DMS 273 treated with DMSO at 0.1 percent for 48 hours (cell line): Measurements from ENCODE around the gene ADISSP.
A peak's percentile ranks its signal among the peaks of the same experiment; 100 is the strongest.

Experiments used
- DNase-seq: peaks from one replicate; lab custom pipeline; 2025; lab: John Stamatoyannopoulos, UW

ADISSP gene

DNA sequence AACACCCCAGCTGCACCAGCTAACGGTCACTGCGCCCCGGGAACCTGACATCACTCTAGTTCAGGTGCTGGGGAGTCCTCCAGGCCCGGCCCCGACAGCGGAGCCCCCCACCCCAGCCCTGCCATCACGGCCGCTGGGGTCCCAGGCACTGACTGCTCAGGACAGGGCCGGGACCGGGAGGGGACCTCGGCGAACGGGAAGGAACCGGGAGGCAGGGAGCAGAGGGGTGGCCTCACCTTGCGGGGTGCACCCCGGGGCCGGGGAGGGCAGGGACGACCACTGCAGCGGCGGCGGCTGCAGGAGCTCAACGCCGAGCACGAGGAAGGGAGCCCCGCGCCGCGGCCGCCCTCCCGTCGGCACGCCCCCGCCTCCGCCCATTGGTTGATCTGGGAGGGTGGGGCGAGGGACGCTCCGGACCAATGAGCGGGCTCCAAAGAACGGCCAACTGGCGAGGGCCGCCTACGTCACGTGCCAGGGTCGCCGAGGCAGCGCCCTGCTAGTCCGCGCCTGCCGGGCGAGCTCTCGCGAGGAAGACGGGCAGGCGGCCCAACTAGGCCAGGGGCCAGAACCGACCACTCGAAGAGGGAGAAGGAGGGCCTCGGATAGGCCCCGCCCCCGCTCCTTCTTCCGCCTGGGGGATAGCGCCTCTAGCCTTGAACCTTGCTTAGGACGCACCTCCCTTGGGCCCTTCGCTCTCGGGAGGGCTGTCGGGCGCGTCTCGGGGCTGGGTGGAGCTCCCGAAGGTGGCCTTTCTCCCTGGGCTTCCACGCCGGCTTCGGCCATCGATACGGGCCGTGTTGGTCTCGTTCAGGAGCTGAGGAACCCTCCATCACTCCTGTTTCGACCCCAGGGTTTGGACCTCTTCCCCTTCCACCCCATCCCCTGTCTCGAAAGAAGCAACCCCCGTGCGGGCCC lies at the start of gene ADISSP:
TSS of gene ADISSP (minus strand) at position 327 of the 915 bp plus-strand sequence. CDS start 7,653 bp downstream, outside the sequence.
- DNase-seq, result peak; percentile 96

DNA sequence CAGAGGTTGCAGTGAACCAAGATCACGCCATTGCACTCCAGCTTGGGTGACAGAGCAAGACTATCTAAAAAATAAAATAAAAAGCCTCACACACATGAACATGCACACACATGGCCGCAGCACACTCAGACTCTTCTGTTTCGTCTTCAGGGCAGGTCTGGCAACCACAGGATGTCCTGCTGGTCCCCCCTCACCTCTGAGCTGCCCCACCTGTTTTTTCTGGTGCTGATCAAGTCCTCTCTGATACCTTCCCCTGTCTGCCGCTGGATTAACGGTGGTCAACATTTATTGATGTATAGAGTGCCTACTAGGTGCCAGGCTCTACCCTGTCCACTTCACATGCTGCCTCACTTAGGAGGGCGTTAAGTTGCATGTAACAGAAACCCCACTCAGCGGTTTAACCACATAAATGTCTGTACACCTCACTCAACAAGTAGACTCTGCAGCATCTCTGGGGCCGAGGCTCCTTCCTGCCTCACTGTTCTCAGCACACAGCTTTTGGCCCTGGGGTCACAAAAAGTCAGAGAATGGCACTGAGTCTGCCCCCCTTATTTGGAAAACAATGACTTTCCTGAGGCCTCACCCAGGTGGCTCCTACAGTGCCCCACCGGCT lies 48.3 kb upstream of the ADISSP start:
- no peak for DNase-seq

DNA sequence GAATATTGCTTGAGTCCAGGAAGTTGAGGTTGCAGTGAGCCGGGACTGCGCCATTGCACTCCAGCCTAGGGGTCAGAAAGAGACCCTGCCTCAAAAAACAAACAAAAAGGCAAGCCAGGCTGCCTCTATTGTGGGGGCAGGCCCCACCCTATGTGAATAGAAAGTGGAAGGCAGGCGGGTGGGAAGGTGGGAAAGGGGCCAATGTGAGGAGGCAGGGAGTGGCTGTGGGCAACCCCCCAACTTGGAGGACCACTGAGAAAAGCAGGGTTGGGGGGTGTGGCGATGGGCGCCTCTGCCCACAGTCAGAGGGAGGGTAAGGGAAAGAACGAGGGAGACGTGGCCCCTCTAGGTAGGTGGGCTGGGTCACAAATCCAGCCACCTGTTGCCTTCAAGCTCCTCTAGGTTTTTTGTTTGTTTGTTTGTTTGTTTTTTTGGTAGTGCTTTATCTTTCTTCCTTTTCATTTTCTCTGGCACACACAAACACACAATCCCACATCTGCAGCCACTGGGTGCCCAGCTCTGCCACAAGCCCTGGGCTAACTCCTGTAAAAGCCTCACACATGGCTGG lies 47.5 kb upstream of the ADISSP start:
- DNase-seq, result no peak

DNA sequence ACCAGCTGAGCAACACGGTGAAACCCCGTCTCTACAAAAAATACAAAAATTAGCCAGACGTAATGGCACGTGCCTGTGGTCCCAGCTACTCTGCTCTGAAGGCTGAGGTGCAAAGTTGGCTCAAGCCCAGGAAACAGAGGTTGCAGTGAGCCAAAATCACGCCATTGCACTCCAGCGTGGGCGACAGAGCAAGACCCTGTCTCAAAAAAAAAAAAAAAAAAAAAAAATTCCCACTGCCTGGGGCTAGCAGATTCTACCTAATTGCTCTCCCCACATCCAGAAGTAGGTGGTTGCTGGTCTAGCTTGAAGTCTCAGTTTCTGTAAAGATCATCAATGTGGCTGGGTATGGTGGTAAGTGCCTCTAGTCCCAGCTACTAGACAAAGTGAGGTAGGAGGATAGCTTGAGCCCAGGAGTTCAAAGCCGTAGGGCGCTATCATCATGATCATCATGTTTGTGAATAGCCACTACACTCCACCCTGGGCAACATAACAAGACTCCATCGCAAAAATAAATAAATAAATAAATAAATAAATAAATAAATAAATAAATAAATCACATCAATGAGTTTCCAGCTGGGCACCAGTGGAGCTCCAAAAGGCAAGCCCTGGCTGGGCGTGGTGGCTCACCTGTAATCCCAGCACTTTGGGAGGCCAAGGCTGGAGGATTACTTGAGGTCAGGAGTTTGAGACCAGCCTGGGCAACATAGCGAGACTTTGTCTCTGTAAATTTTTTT lies 46.5 kb upstream of the ADISSP start:
- no peak for DNase-seq

DNA sequence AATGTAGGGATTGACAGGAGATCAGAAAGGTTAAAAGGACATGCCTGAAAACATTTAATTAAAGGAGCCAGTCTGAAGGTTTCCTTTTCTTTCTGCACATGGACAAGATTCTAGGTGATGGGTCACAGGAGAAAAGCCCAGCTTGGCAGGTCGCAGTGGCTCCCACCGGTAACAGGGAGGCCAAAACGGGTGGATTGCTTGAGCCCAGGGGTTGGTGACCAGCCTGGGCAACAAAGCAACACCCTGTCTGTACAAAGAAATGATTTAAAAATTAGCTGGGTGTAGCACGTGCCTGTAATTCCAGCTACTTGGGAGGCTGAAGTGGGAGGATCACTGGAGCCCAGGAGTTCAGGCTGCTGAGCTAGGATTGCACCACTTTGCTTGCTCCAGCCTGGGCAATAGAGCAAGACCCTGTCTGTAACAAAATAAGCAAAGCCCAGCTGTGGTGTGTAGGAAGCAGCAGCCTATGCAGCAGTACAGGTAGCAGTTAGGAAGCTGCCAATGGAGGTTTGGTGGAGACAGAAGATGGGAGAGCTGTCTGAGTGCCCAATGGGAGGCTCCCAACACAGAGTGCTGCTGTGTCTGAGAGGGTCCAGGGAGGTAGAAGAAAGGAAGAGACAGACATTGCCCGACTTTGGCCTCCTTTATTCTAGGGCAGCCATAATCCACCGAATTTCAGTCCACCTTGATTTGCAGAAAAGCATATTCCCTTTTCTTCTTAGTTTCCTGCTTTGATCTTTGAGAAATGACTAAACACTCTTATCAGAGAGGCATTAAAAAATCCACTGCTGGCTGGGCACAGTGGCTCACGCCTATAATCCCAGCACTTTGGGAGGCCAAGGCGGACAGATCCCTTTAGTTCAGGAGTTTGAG lies 45.7 kb upstream of the ADISSP start:
- DNase-seq, result no peak

DNA sequence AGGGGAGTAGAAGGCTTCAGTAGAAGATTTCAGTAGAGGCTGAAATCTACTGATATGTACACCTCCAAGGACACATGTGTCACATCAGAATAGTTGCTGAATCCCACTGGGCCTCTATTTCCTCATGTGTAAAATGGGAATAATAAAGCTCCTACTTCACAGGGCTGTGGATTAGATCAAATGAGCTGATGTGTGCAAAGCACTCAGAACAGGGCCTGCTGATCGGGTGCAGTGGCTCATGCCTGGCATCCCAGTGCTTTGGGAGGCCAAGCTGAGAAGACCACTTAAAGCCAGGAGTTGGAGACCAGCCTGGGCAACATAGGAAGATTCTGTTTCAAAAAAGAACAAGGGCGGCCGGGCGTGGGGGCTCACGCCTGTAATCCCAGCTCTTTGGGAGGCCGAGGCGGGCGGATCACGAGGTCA lies 44.7 kb upstream of the ADISSP start:
- DNase-seq, result no peak

DNA sequence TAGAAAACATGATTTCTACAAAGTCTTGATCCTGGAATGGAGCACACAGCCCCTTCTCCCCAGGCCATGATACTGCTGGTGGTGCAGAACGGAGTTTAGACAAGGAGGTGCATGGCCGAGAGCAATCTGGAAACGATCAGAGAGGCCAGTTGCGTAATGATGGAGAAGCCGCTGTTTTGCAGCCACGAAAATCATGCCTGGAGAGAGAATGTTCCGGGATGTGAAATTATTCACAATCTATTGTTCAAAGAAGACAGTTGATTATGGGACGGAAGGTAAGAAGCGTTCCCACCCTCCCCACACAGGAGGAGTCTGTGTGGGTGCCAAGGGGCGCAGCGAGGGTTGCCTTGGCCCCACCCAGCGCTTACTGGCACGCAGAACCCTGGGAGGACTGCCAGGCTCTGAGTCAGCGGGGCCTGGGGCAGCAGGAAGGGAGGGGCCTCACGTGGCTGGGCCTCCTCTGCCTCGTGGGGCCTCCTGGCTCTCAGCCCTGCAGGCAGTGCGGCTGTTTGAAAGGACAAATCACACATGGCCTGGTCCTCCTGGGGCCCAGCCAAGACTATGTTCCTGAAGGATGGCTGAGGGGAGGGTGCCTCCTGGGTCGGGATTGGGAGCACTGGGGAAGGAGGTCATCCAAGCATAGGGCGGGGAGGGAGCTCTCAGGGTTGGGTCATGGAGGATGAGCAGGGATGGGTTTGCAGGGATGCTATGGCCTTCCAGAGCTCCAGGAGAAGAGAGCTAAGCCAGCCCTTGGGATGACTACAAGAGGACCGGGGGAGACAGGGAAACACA lies 44.1 kb upstream of the ADISSP start:
- peak; percentile 88 for DNase-seq

DNA sequence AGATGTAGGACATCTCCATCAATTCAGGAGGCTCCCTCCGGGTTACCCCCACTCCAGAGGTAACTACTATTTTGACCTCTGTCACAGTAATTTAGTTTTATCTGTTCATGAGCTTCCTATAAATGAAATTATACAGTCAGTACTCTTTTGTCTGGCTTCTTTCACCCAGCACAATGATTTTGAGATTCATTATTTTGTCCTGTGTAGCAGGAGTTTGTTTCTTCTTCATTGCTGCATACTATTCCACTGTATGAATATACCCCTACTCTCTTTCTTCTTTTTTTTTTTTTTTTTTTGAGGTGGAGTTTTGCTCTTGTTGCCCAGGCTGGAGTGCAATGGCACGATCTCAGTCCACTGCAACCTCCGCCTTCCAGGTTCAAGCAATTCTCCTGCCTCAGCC lies 41.0 kb upstream of the ADISSP start:
- no peak for DNase-seq

DNA sequence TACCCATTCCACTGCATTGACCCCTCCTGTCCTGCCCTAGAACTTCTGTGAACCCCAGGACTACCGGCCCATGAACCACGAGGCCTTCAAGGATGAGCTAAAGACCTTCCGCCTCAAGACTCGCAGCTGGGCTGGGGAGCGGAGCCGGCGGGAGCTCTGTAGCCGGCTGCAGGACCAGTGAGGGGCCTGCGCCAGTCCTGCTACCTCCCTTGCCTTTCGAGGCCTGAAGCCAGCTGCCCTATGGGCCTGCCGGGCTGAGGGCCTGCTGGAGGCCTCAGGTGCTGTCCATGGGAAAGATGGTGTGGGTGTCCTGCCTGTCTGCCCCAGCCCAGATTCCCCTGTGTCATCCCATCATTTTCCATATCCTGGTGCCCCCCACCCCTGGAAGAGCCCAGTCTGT lies 37.2 kb upstream of the ADISSP start:
- no peak for DNase-seq

DNA sequence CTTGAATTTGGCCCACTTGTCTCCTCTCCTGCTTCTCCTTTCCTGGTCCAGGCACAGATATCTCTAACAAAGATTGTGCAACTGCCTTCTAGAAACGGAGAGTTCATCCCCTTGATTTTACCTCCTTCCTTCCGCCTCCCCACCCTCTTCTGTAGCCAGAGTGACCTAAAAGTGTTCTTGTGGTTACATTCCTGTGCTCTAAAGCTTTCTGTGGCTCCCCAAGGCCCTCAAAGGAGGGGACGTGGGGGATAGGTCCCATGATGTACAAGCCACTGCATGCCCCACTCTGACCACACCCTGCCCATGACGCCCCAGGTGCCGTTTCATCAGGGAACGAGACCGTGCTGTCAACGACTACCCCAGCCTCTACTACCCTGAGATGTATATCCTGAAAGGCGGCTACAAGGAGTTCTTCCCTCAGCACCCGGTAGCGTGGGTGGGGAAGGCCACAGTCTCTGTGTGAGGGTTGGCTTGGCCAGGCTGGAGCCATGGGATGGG lies 36.8 kb upstream of the ADISSP start:
- DNase-seq, result no peak

DNA sequence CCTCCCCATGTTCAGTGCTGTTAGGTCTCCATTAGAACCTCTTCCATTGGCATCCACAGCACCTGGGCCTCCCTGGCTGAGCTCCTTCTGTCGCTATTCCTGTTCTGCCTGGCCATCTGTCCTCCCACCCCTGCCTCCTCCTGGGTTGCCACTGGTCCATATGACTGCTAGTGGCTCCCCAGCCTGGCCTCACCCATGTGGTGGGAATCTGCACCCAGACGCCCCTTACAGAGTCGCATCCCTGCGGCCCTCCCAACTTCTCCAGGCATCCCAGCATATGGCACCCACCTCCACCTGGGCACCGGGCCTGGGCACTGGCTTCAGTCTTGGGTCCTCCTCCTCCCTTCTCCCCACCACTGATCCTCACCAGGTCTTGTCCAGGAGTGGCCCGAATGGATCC lies 36.3 kb upstream of the ADISSP start:
- peak; percentile 33 for DNase-seq

DNA sequence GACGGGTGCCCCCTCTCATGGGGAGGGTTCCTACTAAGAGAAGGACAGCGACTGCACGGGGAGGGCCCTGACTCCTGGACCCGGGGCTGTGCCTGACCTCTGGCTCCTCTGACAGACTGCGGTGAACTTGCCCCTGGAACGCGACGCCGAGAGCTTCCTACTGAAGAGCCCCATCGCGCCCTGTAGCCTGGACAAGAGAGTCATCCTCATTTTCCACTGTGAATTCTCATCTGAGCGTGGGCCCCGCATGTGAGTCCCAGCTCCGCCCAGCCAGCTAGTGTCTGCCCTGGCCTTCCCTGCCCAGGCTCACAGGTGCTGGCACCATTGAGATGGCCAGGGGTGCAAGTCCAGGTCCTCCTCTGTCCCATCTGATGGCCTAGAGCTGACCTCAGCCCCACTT lies 35.7 kb upstream of the ADISSP start:
- DNase-seq, result no peak

DNA sequence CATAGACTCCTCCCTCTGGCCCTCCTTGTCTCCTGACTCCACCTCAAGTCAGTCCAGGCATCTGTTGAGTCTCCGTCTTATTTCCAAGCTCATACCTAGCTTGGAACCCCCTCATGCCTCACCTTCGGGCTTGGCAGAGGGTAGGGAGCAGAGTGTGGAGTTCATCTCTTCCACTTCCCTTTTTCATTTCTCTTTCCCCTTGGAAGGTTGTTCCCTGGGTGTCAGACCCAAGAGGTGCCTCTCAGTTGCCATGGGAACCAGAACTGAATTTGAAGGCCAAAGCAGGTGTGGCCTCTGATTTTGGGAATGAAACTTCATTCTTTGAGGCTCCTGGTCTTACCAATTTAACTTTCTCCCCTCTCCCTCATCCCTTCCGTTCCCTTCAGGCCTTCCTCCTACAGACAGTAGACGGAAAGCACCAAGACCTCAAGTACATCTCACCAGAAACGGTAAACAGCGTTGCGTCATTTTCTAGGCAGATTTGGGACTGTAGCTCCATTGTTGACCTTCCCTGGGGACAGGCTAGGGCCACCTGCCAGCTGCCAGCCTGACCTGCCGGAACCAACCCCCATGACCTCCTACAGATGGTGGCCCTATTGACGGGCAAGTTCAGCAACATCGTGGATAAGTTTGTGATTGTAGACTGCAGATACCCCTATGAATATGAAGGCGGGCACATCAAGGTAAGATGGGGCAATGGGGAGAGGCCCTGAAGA lies 35.1 kb upstream of the ADISSP start:
- no peak for DNase-seq

DNA sequence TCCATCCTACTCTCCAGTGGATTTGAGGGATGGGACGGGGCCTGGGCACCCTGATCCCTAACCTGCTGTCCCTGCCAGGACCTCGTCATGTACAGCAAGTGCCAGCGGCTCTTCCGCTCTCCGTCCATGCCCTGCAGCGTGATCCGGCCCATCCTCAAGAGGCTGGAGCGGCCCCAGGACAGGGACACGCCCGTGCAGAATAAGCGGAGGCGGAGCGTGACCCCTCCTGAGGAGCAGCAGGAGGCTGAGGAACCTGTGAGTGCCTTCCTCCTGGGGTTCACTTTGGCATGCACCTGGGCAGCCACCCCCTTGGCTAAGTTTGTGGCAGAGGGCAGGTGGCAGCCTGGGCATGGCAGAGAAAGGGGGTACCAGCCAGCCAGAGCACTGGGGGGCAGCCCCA lies 34.3 kb upstream of the ADISSP start:
- no peak for DNase-seq

DNA sequence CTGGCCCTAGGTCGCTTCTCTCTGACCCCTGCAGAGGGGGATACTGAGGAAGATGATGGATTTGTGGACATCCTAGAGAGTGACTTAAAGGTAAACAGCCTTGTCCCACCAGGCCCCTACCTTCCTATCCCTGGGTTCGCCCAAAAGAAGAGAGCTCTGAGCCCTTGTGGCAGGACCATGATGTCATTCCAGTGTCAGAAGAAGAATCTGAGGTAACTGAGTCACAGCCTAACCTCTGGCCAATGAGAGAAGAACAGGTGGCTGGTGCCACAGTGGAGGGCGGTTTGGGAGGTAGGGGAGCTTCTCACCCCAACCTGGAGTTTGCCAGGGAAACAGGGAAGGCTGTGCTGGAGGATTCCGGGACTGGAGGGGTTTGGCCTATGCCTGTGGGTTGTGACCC lies 33.7 kb upstream of the ADISSP start:
- no peak for DNase-seq

DNA sequence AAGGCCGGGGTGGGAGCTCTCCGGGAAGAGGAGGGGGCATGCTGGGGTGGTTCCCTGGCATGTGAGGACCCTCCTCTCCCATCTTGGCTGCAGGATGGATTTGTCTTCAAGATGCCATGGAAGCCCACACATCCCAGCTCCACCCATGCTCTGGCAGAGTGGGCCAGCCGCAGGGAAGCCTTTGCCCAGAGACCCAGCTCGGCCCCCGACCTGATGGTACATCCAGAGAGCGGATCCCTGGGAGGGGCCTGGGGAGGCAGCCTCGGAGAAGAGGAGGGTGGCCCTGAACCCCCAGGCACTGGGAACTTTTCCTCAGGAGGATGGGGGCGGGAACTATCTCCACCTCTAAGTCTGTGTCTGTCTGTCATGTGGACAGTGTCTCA lies 33.3 kb upstream of the ADISSP start:
- DNase-seq, result no peak

DNA sequence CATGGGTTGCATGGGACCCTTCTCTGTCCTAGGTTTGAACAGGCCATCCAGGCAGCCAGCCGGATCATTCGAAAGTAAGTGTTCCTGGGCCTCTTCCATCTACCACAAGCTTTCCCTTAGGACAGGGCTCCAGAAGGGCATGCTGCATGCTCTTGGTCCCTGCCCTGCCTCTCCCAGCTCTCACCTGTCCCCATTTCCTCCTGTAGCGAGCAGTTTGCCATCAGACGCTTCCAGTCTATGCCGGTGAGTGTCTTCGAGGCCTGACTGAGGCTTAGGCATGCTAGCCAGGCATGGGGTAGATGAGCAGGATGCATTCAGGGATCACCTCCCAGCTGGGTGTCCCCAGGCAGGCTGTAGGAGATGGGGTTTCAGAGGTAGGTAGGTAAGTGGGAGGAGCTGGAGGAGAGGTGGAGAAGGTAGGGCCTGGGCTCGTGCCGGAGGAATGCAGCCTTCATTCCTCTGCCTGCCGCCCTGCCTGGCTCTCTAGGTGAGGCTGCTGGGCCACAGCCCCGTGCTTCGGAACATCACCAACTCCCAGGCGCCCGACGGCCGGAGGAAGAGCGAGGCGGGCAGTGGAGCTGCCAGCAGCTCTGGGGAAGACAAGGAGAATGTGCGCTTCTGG lies 32.8 kb upstream of the ADISSP start:
- DNase-seq, result no peak

DNA sequence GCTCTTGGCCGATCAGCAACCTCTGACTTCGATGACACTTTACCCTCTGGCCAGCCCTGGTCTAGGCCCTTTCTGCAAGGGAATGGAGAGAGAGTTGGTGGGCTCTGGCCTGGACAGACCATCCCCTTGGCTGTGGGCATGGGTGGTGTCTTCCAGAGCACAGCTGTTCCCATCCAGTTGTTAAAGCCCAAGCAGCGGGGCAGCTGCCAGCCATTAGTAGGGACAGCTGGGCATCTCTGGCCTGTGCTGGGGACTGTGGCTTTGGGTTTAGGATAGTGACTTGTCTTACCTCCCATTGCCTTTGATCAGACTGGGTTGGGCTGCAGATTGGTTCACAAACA lies 31.3 kb upstream of the ADISSP start:
- no peak for DNase-seq

DNA sequence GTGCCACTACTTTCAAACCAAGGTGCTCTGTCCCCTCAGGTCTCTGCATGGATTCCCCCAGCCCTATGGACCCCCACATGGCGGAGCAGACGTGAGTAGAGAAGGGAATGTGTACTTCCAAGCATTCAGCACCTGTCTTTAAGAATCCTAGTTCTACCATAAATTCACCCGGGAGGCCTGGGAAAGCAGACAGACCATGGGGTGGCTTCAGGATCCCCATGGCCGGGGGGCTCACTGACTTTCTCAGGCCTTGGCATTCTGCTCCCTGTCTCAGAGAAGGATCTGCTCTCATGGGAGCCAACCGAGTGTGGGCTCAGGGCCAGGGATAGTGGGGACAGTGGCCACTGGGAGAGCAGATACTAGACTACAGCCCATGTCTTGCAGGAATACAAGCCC lies 30.8 kb upstream of the ADISSP start:
- DNase-seq, result no peak
